Endometrial microvascular endothelial cells (primary cell): ENCODE results near the gene ACADSB. TPM values are rescaled to one million over a fixed set of nuclear protein-coding genes. Genes with fewer than 3 reads are reported as not detected.

Experiments
- in situ Hi-C: cut with HindIII; loops from 2 replicates; pipeline ENCODE4 v1.10.0; 2017; ENCODE audit warnings: low sequenced_read_pairs, low pct_unique_long_range_greater_than_20kb; ENCODE audit errors: inconsistent ontology term
- total RNA-seq: library from RNA; depleted of rRNA; stranded (reverse); fragments of >200 nt; gene quantifications from one replicate; pipeline ENCODE4 v1.2.3, GENCODE V29; 2015; ENCODE audit errors: inconsistent ontology term

Gene ACADSB
- total RNA-seq, 1 donor from 2014 or later, result 4.8 TPM

- in situ Hi-C loops, result no loop called here
Measured at GRCh38 chr10:122999347-122999746, 9.5 kb upstream of the ACADSB start.

GRCh38 chr10:123000155-123000554 is 8.7 kb upstream of the ACADSB start:
- in situ Hi-C loops, result no loop called here

GRCh38 chr10:123001370-123001769 is 7.4 kb upstream of the ACADSB start:
- in situ Hi-C loops, result no loop called here

GRCh38 chr10:123004298-123004697 is 4.5 kb upstream of the ACADSB start:
- in situ Hi-C loops, result no loop called here

GRCh38 chr10:123007558-123008354 is 1.1 kb upstream of the ACADSB start:
- in situ Hi-C loops, result no loop called here

- in situ Hi-C loops, result no loop called here
Measured at GRCh38 chr10:123009105-123009820, 457 bp downstream of the ACADSB start.

GRCh38 chr10:123011987-123012386 is 3.2 kb downstream of the ACADSB start:
- in situ Hi-C loops, result no loop called here

- in situ Hi-C loops, result no loop called here
Measured at GRCh38 chr10:123013456-123014419, 4.9 kb downstream of the ACADSB start.

GRCh38 chr10:123014772-123015171 is 6.0 kb downstream of the ACADSB start:
- in situ Hi-C loops, result no loop called here

- in situ Hi-C loops, result no loop called here
Measured at GRCh38 chr10:123016228-123016627, 7.4 kb downstream of the ACADSB start.

GRCh38 chr10:123017421-123018165 is 8.8 kb downstream of the ACADSB start:
- in situ Hi-C loops, result no loop called here

- in situ Hi-C loops, result no loop called here
Measured at GRCh38 chr10:123018531-123018930, 9.7 kb downstream of the ACADSB start.

GRCh38 chr10:123019264-123019663 is 10.5 kb downstream of the ACADSB start:
- in situ Hi-C loops, result no loop called here

GRCh38 chr10:123019941-123020703 is 11.3 kb downstream of the ACADSB start:
- in situ Hi-C loops, result no loop called here

- in situ Hi-C loops, result no loop called here
Measured at GRCh38 chr10:123021517-123021916, 12.7 kb downstream of the ACADSB start.

- in situ Hi-C loops, result no loop called here
Measured at GRCh38 chr10:123024540-123024939, 15.7 kb downstream of the ACADSB start.

GRCh38 chr10:123026302-123026701 is 17.5 kb downstream of the ACADSB start:
- in situ Hi-C loops, result no loop called here

GRCh38 chr10:123027861-123028260 is 19.1 kb downstream of the ACADSB start:
- in situ Hi-C loops, result no loop called here
